ENCODE measurements around the gene FBXO27.
"Not testable (repeated sequence)": the region's sequence is repeated elsewhere in the genome, so short reads cannot be mapped to it uniquely, and the experiment has no call there.

The FBXO27 gene

GRCh38 chr19:39032063-39032918 lies at the start of gene FBXO27:
TSS of gene FBXO27 (minus strand) at chr19:39032549. CDS start at chr19:39032227, 322 bp downstream.
- peak; percentile 22 for DNase-seq

GRCh38 chr19:39080431-39080830 lies 48.1 kb upstream of the FBXO27 start:
- DNase-seq = no peak

- DNase-seq = no peak
Observed at GRCh38 chr19:39078436-39079200, 46.3 kb upstream of the FBXO27 start.

- no peak for DNase-seq
Observed at GRCh38 chr19:39077323-39077722, 45.0 kb upstream of the FBXO27 start.

GRCh38 chr19:39074942-39075341 lies 42.6 kb upstream of the FBXO27 start:
- no peak for DNase-seq

- DNase-seq = no peak
Observed at GRCh38 chr19:39074205-39074692, 41.9 kb upstream of the FBXO27 start.

GRCh38 chr19:39070888-39071287 lies 38.5 kb upstream of the FBXO27 start:
- DNase-seq = no peak

GRCh38 chr19:39068259-39068658 lies 35.9 kb upstream of the FBXO27 start:
- not testable (repeated sequence) for DNase-seq

GRCh38 chr19:39067104-39067503 lies 34.8 kb upstream of the FBXO27 start:
- DNase-seq = no peak

GRCh38 chr19:39065928-39066327 lies 33.6 kb upstream of the FBXO27 start:
- DNase-seq = no peak

GRCh38 chr19:39064405-39064804 lies 32.1 kb upstream of the FBXO27 start:
- no peak for DNase-seq

GRCh38 chr19:39060171-39060570 lies 27.8 kb upstream of the FBXO27 start:
- no peak for DNase-seq

- DNase-seq = no peak
Observed at GRCh38 chr19:39059302-39059701, 27.0 kb upstream of the FBXO27 start.

- DNase-seq = no peak
Observed at GRCh38 chr19:39057615-39058014, 25.3 kb upstream of the FBXO27 start.

GRCh38 chr19:39054091-39054470 lies 21.7 kb upstream of the FBXO27 start:
- no peak for DNase-seq

- no peak for DNase-seq
Observed at GRCh38 chr19:39053276-39054090, 21.1 kb upstream of the FBXO27 start.

GRCh38 chr19:39052846-39053245 lies 20.5 kb upstream of the FBXO27 start:
- DNase-seq = no peak

- DNase-seq = peak; percentile 78
Observed at GRCh38 chr19:39052243-39052746, 19.9 kb upstream of the FBXO27 start.

GRCh38 chr19:39047073-39047472 lies 14.7 kb upstream of the FBXO27 start:
- no peak for DNase-seq

- no peak for DNase-seq
Observed at GRCh38 chr19:39046037-39046821, 13.9 kb upstream of the FBXO27 start.

- DNase-seq = no peak
Observed at GRCh38 chr19:39045506-39045905, 13.2 kb upstream of the FBXO27 start.

GRCh38 chr19:39038098-39038497 lies 5.7 kb upstream of the FBXO27 start:
- DNase-seq = no peak
